Trophoblast cell (in vitro differentiated cells and primary cell): ENCODE data around the gene LRRC7.

ENCODE experiments used
- DNase-seq, 2 donors: peaks; one replicate each; pipeline ENCODE4 v3.0.0-alpha.2; 2016
- H2AFZ ChIP-seq: 2 replicates; pipeline ENCODE4 v1.6.1; 2013; ENCODE audit warnings: low read length, moderate library complexity, mild to moderate bottlenecking; ENCODE audit not compliant: insufficient read depth, poor library complexity
- H2AK5ac ChIP-seq: 2 replicates; pipeline ENCODE4 v1.6.1; 2013; ENCODE audit warnings: mild to moderate bottlenecking, low read length
- H2BK120ac ChIP-seq: 2 replicates; pipeline ENCODE4 v1.6.1; 2013; ENCODE audit warnings: low read length, mild to moderate bottlenecking, moderate library complexity; ENCODE audit not compliant: insufficient read depth, poor library complexity
- H2BK12ac ChIP-seq: 2 replicates; pipeline ENCODE4 v1.6.1; 2013; ENCODE audit warnings: mild to moderate bottlenecking, low read length, moderate library complexity
- H2BK5ac ChIP-seq: 2 replicates; pipeline ENCODE4 v1.6.1; 2013; ENCODE audit warnings: low read length, low read depth, moderate library complexity, mild to moderate bottlenecking; ENCODE audit not compliant: poor library complexity
- H3K14ac ChIP-seq: 2 replicates; pipeline ENCODE4 v1.6.1; 2013; ENCODE audit warnings: mild to moderate bottlenecking, low read length
- H3K18ac ChIP-seq: 2 replicates; pipeline ENCODE4 v1.6.1; 2013; ENCODE audit warnings: mild to moderate bottlenecking, low read length
- H3K23ac ChIP-seq: 2 replicates; pipeline ENCODE4 v1.6.1; 2013; ENCODE audit warnings: low read length
- H3K27ac ChIP-seq: 2 replicates; pipeline ENCODE4 v1.5.1; 2013; ENCODE audit warnings: low read depth, mild to moderate bottlenecking, inconsistent platforms, low read length, moderate library complexity
- H3K27me3 ChIP-seq: 2 replicates; pipeline ENCODE4 v1.6.1; 2013; ENCODE audit warnings: inconsistent platforms, mild to moderate bottlenecking, low read length, moderate library complexity; ENCODE audit not compliant: insufficient read depth
- H3K36me3 ChIP-seq, 2 experiments: 1 replicate in 1 of 2; 2 replicates in 1 of 2; pipeline ENCODE4 v1.6.1; 2013; ENCODE audit warnings: low read length in 2 of 2, mild to moderate bottlenecking in 2 of 2, moderate library complexity in 1 of 2; ENCODE audit not compliant: insufficient read depth in 2 of 2, control insufficient read depth in 1 of 2
- H3K4ac ChIP-seq: 2 replicates; pipeline ENCODE4 v1.6.1; 2013; ENCODE audit warnings: low read depth, mild to moderate bottlenecking, low read length, moderate library complexity
- H3K4me1 ChIP-seq, 2 experiments: 1 replicate in 1 of 2; 2 replicates in 1 of 2; pipeline ENCODE4 v1.6.1; 2013; ENCODE audit warnings: low read length in 2 of 2, mild to moderate bottlenecking in 2 of 2, moderate library complexity in 1 of 2; ENCODE audit not compliant: insufficient read depth in 2 of 2, control insufficient read depth in 1 of 2
- H3K4me2 ChIP-seq: 2 replicates; pipeline ENCODE4 v1.6.1; 2013; ENCODE audit warnings: inconsistent platforms, mild to moderate bottlenecking, low read length, moderate library complexity
- H3K4me3 ChIP-seq: 2 replicates; pipeline ENCODE4 v1.5.1; 2013; ENCODE audit warnings: mild to moderate bottlenecking, low read depth, low read length, inconsistent platforms
- H3K79me1 ChIP-seq: one replicate; pipeline ENCODE4 v1.6.1; 2013; ENCODE audit warnings: low read length
- H3K79me2 ChIP-seq: 2 replicates; pipeline ENCODE4 v1.6.1; 2013; ENCODE audit warnings: low read length, mild to moderate bottlenecking; ENCODE audit not compliant: control insufficient read depth, insufficient read depth, poor library complexity
- H3K9ac ChIP-seq: 2 replicates; pipeline ENCODE4 v1.6.1; 2013; ENCODE audit warnings: mild to moderate bottlenecking, low read length
- H3K9me3 ChIP-seq: 2 replicates; pipeline ENCODE4 v1.6.1; 2013; ENCODE audit warnings: low read depth, mild to moderate bottlenecking, control low read depth, inconsistent platforms, low read length; ENCODE audit not compliant: insufficient read depth
- H4K12ac ChIP-seq: 2 replicates; pipeline ENCODE4 v1.6.1; 2013; ENCODE audit warnings: low read depth, mild to moderate bottlenecking, low read length, moderate library complexity
- H4K8ac ChIP-seq: 2 replicates; pipeline ENCODE4 v1.6.1; 2013; ENCODE audit warnings: low read depth, mild to moderate bottlenecking, low read length, moderate library complexity
- H4K91ac ChIP-seq: one replicate; pipeline ENCODE4 v1.6.1; 2013; ENCODE audit warnings: low read depth, mild to moderate bottlenecking, low read length, moderate library complexity
- whole genome bisulfite sequencing: extraction: QIAGEN DNeasy Blood & Tissue Kit; methylation state at CpG from one replicate; pipeline ENCODE4 v1.1.7; 2013; ENCODE audit warnings: missing lambda C conversion rate; ENCODE audit not compliant: insufficient read length, insufficient coverage; ENCODE audit errors: extremely low coverage; 5-methylcytosine and 5-hydroxymethylcytosine counted together

LRRC7 gene

GRCh38 chr1:70005386-70006034, 437.8 kb downstream of the LRRC7 start:
- Histone ChIP-seq H3K79me1 (no peaks in the 10 kb centered on the region), H3K23ac (no peak overlapping the region), H3K18ac (no peak overlapping the region), H3K9ac (no peak overlapping the region), H3K4me1 (no peaks in the 10 kb centered on the region), H4K8ac (no peak overlapping the region), H3K4me3 (no peak overlapping the region), H3K27ac (no peak overlapping the region), H3K9me3 (no peaks in the 10 kb centered on the region), H2AK5ac (no peak overlapping the region), H2BK120ac (no peak overlapping the region), H3K14ac (no peak overlapping the region), H3K4ac (no peak overlapping the region), H3K27me3 (no peaks in the 10 kb centered on the region), H2BK5ac (no peak overlapping the region), H4K12ac (no peak overlapping the region), H2AFZ (no peak overlapping the region), H3K79me2 (no peaks in the 10 kb centered on the region), H4K91ac (no peak overlapping the region), H3K36me3 (no peaks in the 10 kb centered on the region), H2BK12ac (no peak overlapping the region), H3K4me2 (no peak overlapping the region)
- no peak for DNase-seq

- WGBS = no CpG with 5 or more reads among the region's 2 CpGs
These were observed 440.9 kb downstream of the LRRC7 start for GRCh38 chr1:70008660-70009059.

GRCh38 chr1:70017770-70018169, 450.0 kb downstream of the LRRC7 start:
- H3K9ac ChIP-seq = no peak overlapping the region
- H3K79me1 ChIP-seq = no peaks in the 10 kb centered on the region
- no peak overlapping the region for H3K18ac ChIP-seq
- no peak for DNase-seq
- H3K14ac ChIP-seq = no peak overlapping the region
- no peak overlapping the region for H3K4ac ChIP-seq
- no peak overlapping the region for H4K12ac ChIP-seq
- no peaks in the 10 kb centered on the region for H3K36me3 ChIP-seq
- no peak overlapping the region for H4K8ac ChIP-seq
- no peak overlapping the region for H3K23ac ChIP-seq
- no peaks in the 10 kb centered on the region for H3K9me3 ChIP-seq
- H2BK12ac ChIP-seq = no peak overlapping the region
- H2AFZ ChIP-seq = no peak overlapping the region
- no peaks in the 10 kb centered on the region for H3K4me1 ChIP-seq
- no peaks in the 10 kb centered on the region for H3K27me3 ChIP-seq
- no peak overlapping the region for H2AK5ac ChIP-seq
- no peak overlapping the region for H2BK120ac ChIP-seq
- H3K27ac ChIP-seq = no peak overlapping the region
- no peak overlapping the region for H4K91ac ChIP-seq
- no peak overlapping the region for H3K4me2 ChIP-seq
- no peak overlapping the region for H2BK5ac ChIP-seq
- H3K4me3 ChIP-seq = no peak overlapping the region
- H3K79me2 ChIP-seq = no peaks in the 10 kb centered on the region

More at GRCh38 chr1:70008660-70009059, 440.9 kb downstream of the LRRC7 start:
- Histone ChIP-seq H3K4me1 (no peaks in the 10 kb centered on the region), H3K4ac (no peak overlapping the region), H3K79me2 (no peaks in the 10 kb centered on the region), H2AK5ac (no peak overlapping the region), H3K14ac (no peak overlapping the region), H2AFZ (no peak overlapping the region), H3K23ac (no peak overlapping the region), H2BK120ac (no peak overlapping the region), H4K8ac (no peak overlapping the region), H3K79me1 (no peaks in the 10 kb centered on the region), H3K27me3 (no peaks in the 10 kb centered on the region), H3K36me3 (no peaks in the 10 kb centered on the region), H2BK12ac (no peak overlapping the region), H3K4me2 (no peak overlapping the region), H4K91ac (no peak overlapping the region), H3K27ac (no peak overlapping the region), H3K4me3 (no peak overlapping the region), H3K9ac (no peak overlapping the region), H3K9me3 (no peaks in the 10 kb centered on the region), H3K18ac (no peak overlapping the region), H4K12ac (no peak overlapping the region), H2BK5ac (no peak overlapping the region)
- no peak for DNase-seq

DNA sequence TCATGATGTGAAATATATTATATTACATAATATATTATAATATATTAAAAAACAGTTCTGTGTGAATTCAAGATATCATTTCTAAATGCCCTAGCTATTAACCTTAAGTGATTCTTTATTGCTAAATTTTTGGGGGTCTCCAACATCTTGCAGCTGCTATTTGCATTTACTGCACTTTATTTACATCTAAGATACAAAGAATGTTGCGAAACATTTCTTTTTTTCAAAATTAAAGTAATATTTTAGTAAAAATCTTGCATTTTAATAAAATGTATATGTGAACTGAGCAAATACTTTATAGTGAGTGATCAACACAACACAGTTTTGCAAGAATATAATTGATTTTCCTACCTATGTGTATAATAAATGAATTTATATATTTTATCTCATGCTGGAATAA, 456.6 kb downstream of the LRRC7 start:
- Histone ChIP-seq H3K23ac (no peak overlapping the region), H3K4me2 (no peak overlapping the region), H3K9ac (no peak overlapping the region), H3K36me3 (no peaks in the 10 kb centered on the region), H3K27me3 (no peaks in the 10 kb centered on the region), H2BK12ac (no peak overlapping the region), H3K79me2 (no peaks in the 10 kb centered on the region), H4K91ac (no peak overlapping the region), H3K4me1 (no peaks in the 10 kb centered on the region), H2BK5ac (no peak overlapping the region), H3K4ac (no peak overlapping the region), H3K4me3 (no peak overlapping the region), H2AK5ac (no peak overlapping the region), H3K27ac (no peak overlapping the region), H3K18ac (no peak overlapping the region), H3K79me1 (no peaks in the 10 kb centered on the region), H4K12ac (no peak overlapping the region), H3K9me3 (no peaks in the 10 kb centered on the region), H2AFZ (no peak overlapping the region), H2BK120ac (no peak overlapping the region), H3K14ac (no peak overlapping the region), H4K8ac (no peak overlapping the region)
- WGBS = no CpG with 5 or more reads among the region's 1 CpG
- no peak for DNase-seq
